Loucy (cell line): ENCODE data around the gene LOXL1.
A peak's percentile ranks its signal among the peaks of the same experiment; 100 is the strongest.

Source experiments
- H2AFZ ChIP-seq: fragments of 200-600 bp; sonication (generic); 2 replicates; pipeline ENCODE4 v1.6.0; 2016; ENCODE audit warnings: antibody characterized with exemption, mild to moderate bottlenecking, low read length, moderate library complexity
- H3F3A ChIP-seq: fragments of 200-600 bp; 2 replicates; pipeline ENCODE4 v1.6.0; 2016; ENCODE audit warnings: antibody characterized with exemption, low read depth, mild to moderate bottlenecking
- H3K27me3 ChIP-seq: fragments of 200-600 bp; sonication (generic); 2 replicates; pipeline ENCODE4 v1.6.1; 2014; ENCODE audit warnings: low read length, mild to moderate bottlenecking; ENCODE audit not compliant: insufficient read depth, poor library complexity, severe bottlenecking
- H3K36me3 ChIP-seq: fragments of 200-600 bp; sonication (generic); 2 replicates; pipeline ENCODE4 v1.6.1; 2016; ENCODE audit warnings: low read length; ENCODE audit not compliant: insufficient read depth
- H3K4me1 ChIP-seq: fragments of 200-600 bp; sonication (generic); 2 replicates; pipeline ENCODE4 v1.5.1; 2014; ENCODE audit warnings: low read length, mild to moderate bottlenecking; ENCODE audit not compliant: insufficient read depth, poor library complexity, severe bottlenecking
- H3K4me2 ChIP-seq: fragments of 200-600 bp; sonication (generic); 2 replicates; pipeline ENCODE4 v1.6.0; 2014; ENCODE audit warnings: antibody characterized with exemption, low read length, low read depth, mild to moderate bottlenecking; ENCODE audit not compliant: poor library complexity, severe bottlenecking
- H3K4me3 ChIP-seq: fragments of 200-600 bp; sonication (generic); 2 replicates; pipeline ENCODE4 v1.5.1; 2014; ENCODE audit warnings: low read length, mild to moderate bottlenecking, mixed read lengths; ENCODE audit not compliant: poor library complexity, severe bottlenecking
- H3K79me2 ChIP-seq: fragments of 200-600 bp; sonication (generic); 2 replicates; pipeline ENCODE4 v1.6.1; 2014; ENCODE audit warnings: low read length; ENCODE audit not compliant: insufficient read depth
- H3K9ac ChIP-seq: fragments of 200-600 bp; sonication (generic); 2 replicates; pipeline ENCODE4 v1.6.0; 2014; ENCODE audit warnings: mild to moderate bottlenecking, low read depth, low read length, moderate library complexity; ENCODE audit not compliant: poor library complexity, severe bottlenecking
- H3K9me2 ChIP-seq: fragments of 200-600 bp; sonication (generic); replicated peaks from 2 replicates; pipeline ENCODE4 v1.6.1; 2016; ENCODE audit warnings: low read depth, low read length, mixed read lengths
- H3K9me3 ChIP-seq: fragments of 200-600 bp; sonication (generic); 2 replicates; pipeline ENCODE4 v1.6.1; 2014; ENCODE audit warnings: mild to moderate bottlenecking, antibody characterized with exemption, low read length, low read depth; ENCODE audit not compliant: insufficient read depth
- H4K20me1 ChIP-seq: fragments of 200-600 bp; sonication (generic); 2 replicates; pipeline ENCODE4 v1.6.0; 2014; ENCODE audit warnings: antibody characterized with exemption, low read length, mild to moderate bottlenecking; ENCODE audit not compliant: insufficient read depth, poor library complexity, severe bottlenecking
- CTCF ChIP-seq: fragments of 200-600 bp; sonication (generic); conservative IDR thresholded peaks from 2 replicates; pipeline ENCODE4 v1.5.1; 2014; ENCODE audit warnings: mild to moderate bottlenecking, antibody characterized with exemption, low read length
- EZH2phosphoT487 ChIP-seq: fragments of 200-600 bp; IDR thresholded peaks from 2 replicates; pipeline ENCODE4 v1.6.1; 2018; ENCODE audit warnings: antibody characterized with exemption, mild to moderate bottlenecking, moderate library complexity, borderline replicate concordance

Gene LOXL1

GRCh38 chr15:73941044-73941443 is 14.8 kb downstream of the LOXL1 start:
- H3K4me1 ChIP-seq, result peaks cover 61% of the 10 kb centered on the region
- H3K36me3 ChIP-seq, result no peaks in the 10 kb centered on the region
- no peaks in the 10 kb centered on the region for H3K9me2 ChIP-seq
- no peak overlapping the region for H3K4me3 ChIP-seq
- no peak overlapping the region for H3K9ac ChIP-seq
- no peaks in the 10 kb centered on the region for H3K9me3 ChIP-seq
- H4K20me1 ChIP-seq, result no peaks in the 10 kb centered on the region
- no peaks in the 10 kb centered on the region for H3K27me3 ChIP-seq
- no peak overlapping the region for H2AFZ ChIP-seq
- no peaks in the 10 kb centered on the region for H3F3A ChIP-seq
- TF ChIP-seq CTCF (no peak), EZH2phosphoT487 (no peak)
- no peaks in the 10 kb centered on the region for H3K79me2 ChIP-seq
- no peak overlapping the region for H3K4me2 ChIP-seq

GRCh38 chr15:73941449-73941848 is 15.2 kb downstream of the LOXL1 start:
- H4K20me1 ChIP-seq, result no peaks in the 10 kb centered on the region
- no peak overlapping the region for H3K4me3 ChIP-seq
- H2AFZ ChIP-seq, result no peak overlapping the region
- no peak for TF ChIP-seq EZH2phosphoT487
- no peak for TF ChIP-seq CTCF
- H3K4me1 ChIP-seq, result peaks cover 57% of the 10 kb centered on the region
- H3K36me3 ChIP-seq, result no peaks in the 10 kb centered on the region
- H3K9me3 ChIP-seq, result no peaks in the 10 kb centered on the region
- no peaks in the 10 kb centered on the region for H3K9me2 ChIP-seq
- H3K9ac ChIP-seq, result no peak overlapping the region
- H3K4me2 ChIP-seq, result peak overlapping the region; percentile 21
- no peaks in the 10 kb centered on the region for H3K27me3 ChIP-seq
- H3K79me2 ChIP-seq, result no peaks in the 10 kb centered on the region
- H3F3A ChIP-seq, result no peaks in the 10 kb centered on the region

GRCh38 chr15:73941871-73942635 is 15.8 kb downstream of the LOXL1 start:
- TF ChIP-seq CTCF, result no peak
- peak overlapping the region; percentile 48 for H3K9ac ChIP-seq

More at GRCh38 chr15:73941871-73942635, 15.8 kb downstream of the LOXL1 start:
- Histone ChIP-seq H3K4me2 (peak overlapping the region; percentile 21), H3K79me2 (no peaks in the 10 kb centered on the region), H3K4me1 (peaks cover 52% of the 10 kb centered on the region), H3K36me3 (no peaks in the 10 kb centered on the region), H2AFZ (no peak overlapping the region), H3K9me3 (no peaks in the 10 kb centered on the region), H3K27me3 (no peaks in the 10 kb centered on the region), H3K9me2 (no peaks in the 10 kb centered on the region), H3K4me3 (no peak overlapping the region), H4K20me1 (no peaks in the 10 kb centered on the region), H3F3A (no peaks in the 10 kb centered on the region)
